NCI-H2107 (cell line): Measurements from ENCODE around the gene PGBD5.

ENCODE experiments used
- DNase-seq: peaks from one replicate; lab custom pipeline; 2025; lab: John Stamatoyannopoulos, UW

PGBD5 gene

DNA sequence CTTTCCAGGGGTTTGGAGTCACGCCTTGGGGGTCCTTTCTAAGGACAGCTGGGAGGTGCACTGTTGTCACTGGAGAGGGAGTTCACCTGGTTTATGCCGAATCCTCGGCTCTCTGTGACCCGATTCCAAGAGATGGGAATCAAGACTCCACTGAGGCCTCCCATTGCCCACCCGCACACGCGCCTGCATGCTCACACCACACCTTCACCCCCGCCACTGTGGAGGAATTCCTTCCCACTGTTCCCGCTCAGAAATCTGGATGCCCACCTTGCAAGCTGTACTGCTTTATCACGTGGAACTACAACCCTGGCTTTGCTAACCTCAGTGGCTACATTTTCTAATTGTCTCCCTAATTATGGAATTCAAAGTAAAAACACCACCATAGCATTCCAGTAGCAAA is 29.2 kb downstream of the PGBD5 start:
- no peak for DNase-seq

DNA sequence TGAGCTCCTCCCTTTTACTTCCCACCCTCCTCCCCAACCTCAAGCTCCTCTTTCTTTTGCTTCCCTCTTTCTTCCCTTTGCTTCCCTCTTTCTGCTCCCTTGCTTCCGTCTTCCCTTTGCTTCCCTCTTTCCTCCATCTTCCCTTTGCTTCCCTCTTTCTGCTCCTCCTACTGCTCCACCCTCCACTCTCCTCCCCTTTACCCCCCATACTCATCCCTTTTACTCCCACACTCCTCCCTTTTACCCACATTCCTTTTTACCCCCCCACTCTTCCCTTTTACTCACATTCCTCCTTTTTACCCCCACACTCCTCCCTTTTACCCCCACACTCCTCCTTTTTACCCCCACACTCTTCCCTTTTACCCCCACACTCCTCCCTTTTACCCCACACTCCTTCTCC is 30.2 kb downstream of the PGBD5 start:
- no peak for DNase-seq

- DNase-seq: no peak
Observed at GRCh38 chr1:230394741-230395140, 31.4 kb downstream of the PGBD5 start.

DNA sequence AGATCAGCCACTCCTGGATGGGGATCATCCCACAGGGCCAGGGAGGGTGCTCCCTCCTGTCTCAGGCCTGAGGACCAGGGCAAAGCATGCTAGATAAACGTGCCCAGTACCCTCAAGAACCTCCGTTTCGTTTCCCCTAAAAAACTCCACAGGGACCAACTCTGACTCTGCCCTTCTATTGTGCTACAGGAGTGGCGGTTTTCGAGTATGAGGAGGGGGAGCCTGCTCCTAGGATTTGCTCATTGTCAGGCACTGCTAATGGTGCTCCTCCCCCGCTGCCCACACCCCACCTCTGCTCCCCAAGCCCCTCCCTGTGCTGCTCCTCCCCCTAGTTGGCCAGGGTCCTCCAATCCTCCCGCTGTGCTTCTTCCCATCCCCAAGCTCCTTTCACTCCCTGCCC is 32.0 kb downstream of the PGBD5 start:
- no peak for DNase-seq

- no peak for DNase-seq
Observed at GRCh38 chr1:230393722-230394121, 32.4 kb downstream of the PGBD5 start.

DNA sequence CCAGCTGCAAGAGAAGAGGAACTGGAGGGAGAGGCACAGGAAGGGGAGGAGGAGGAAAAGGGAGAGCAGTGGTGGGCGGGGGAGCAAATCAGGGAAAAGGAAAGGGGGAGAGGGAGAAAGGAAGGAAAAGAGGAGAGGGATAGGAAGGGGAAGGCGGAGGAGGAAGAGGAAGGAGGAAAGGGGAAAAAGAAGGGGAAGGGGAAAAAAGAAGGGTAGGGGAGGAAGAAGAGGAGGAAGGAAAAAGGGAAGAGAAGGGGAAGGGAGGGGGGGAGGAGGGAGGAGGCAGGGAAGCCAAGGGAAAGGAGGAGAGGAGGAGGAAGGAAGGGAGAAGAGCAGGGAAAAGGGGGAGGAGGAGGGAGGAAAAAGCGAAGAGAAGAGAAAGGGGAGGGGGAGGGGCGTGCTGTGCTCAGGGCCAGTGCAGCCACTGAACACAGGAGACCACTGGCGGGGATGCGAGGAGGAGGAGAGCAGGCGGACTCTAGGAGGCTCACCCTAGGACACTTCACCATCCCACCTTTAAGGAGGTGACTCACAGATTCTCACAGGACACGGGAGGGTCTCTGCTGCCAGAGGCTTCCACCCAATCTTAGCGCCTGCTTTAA is 33.1 kb downstream of the PGBD5 start:
- no peak for DNase-seq

GRCh38 chr1:230392536-230392909 is 33.6 kb downstream of the PGBD5 start:
- DNase-seq: no peak

- no peak for DNase-seq
Observed at GRCh38 chr1:230391776-230392535, 34.2 kb downstream of the PGBD5 start.

- no peak for DNase-seq
Observed at GRCh38 chr1:230390371-230390770, 35.8 kb downstream of the PGBD5 start.

DNA sequence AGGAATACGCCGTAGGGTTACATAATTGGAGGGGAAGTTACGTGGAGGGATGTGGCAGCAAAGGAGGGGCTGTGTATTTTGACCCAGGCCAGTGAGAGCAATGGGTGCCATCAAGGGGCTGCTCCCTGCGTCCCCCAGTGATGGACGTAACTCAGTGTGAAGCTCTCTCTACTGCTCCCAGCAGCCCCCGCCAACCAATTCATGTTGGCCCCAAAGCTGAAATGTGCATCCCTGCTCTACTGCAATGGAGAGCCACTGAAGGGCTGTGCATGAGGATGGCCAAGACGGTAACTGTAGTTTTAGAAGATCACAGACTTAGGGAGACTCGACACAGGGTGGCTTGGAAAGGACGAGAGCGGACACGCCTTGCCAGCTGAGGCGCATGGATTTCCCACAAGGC is 38.3 kb downstream of the PGBD5 start:
- no peak for DNase-seq

DNA sequence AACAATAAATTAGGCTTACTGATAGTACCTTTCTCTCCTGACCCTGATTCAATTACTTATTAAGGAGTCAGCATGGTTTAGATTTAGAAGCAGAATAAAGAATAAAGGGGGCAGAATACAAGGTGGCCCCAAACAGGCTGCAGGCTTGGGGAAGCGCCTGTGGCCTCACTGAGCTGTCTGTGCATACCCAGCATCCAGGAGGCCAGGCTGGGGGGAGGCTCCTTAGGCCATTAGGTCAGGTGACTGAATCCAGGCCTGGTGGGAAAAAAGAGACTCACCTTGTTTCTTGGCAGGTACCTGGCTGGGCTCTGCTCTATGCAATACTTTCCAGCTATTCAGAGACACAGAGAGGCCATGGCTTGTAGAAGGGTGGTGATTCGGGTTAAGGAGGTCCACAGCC is 38.8 kb downstream of the PGBD5 start:
- DNase-seq: no peak

DNA sequence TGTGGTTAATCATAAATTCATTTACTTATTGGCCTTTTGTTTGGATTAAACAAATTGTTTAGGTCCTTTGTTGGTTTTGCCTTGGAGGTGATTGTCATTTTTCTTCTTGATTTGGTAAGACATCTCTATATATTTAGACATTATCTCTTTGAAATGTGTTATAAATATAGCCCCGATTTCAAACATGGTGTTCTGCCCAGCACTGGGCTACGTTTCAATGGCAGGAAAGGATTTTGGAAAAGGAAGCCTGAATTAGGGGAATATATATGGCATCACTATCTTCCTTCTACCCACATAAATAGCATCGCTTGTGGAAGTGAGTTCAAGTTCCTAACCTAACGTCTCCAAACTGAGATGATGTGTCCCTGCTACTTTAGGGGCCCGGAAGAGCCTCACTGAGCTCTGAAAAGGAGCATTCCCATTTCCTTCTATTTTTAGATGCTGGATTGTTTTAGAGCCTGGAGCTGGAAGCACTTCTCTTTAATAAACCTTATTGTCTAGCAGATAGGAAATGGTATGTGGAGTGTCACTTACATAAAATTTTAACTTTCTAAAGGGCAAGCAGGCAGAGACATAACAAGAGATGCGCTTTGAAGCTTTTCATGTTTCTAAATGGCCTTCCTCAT is 39.4 kb downstream of the PGBD5 start:
- DNase-seq: no peak

GRCh38 chr1:230385930-230386329 is 40.2 kb downstream of the PGBD5 start:
- DNase-seq: no peak

DNA sequence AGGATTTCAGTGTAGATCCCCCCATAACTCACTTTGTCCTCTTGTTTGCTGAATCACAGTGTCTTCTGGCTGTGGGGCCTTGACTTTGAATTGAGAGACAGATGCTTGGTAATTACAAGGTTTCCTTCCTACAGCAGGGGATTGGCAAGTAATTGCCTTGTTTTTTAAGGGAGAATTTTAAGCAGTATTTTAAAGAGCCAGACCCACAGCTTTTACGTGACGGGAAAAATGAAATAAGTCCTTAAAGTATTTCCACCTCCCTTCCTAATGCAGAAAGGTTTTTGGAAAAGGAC is 41.0 kb downstream of the PGBD5 start:
- DNase-seq: no peak

GRCh38 chr1:230384380-230385157 is 41.6 kb downstream of the PGBD5 start:
- no peak for DNase-seq

- no peak for DNase-seq
Observed at GRCh38 chr1:230383425-230383824, 42.7 kb downstream of the PGBD5 start.

GRCh38 chr1:230382001-230382491 is 44.1 kb downstream of the PGBD5 start:
- DNase-seq: peak; percentile 13

GRCh38 chr1:230381585-230381984 is 44.5 kb downstream of the PGBD5 start:
- no peak for DNase-seq

- peak; percentile 40 for DNase-seq
Observed at GRCh38 chr1:230381049-230381467, 45.1 kb downstream of the PGBD5 start.

- no peak for DNase-seq
Observed at GRCh38 chr1:230379928-230380327, 46.2 kb downstream of the PGBD5 start.

DNA sequence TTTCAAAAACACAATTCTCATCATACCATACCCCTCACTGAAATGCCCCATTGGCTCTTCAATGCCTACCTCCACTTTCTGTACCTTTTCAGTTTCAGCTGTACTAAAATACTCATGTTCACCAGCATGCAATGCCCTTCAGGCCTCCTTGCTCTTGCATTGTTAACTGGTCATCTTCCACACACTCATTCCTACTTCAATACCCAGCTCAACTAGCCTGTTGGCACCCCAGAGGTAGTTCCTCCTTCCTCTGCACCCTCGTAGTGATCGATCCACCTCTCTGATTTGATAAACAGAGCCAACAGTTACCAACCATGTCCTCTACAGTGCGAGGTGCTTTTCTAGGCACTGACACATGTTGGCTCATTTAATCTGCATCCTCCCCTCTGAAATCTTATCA is 46.7 kb downstream of the PGBD5 start:
- DNase-seq: no peak

GRCh38 chr1:230377851-230378250 is 48.3 kb downstream of the PGBD5 start:
- DNase-seq: no peak

- DNase-seq: no peak
Observed at GRCh38 chr1:230377324-230377723, 48.8 kb downstream of the PGBD5 start.
